ENCODE measurements around the gene RARG. TPM values are rescaled to one million over a fixed set of nuclear protein-coding genes. Genes with fewer than 3 reads are reported as not detected.

The RARG gene
- total RNA-seq, 1 experiment from 2014 or later: 11.8 TPM

DNA sequence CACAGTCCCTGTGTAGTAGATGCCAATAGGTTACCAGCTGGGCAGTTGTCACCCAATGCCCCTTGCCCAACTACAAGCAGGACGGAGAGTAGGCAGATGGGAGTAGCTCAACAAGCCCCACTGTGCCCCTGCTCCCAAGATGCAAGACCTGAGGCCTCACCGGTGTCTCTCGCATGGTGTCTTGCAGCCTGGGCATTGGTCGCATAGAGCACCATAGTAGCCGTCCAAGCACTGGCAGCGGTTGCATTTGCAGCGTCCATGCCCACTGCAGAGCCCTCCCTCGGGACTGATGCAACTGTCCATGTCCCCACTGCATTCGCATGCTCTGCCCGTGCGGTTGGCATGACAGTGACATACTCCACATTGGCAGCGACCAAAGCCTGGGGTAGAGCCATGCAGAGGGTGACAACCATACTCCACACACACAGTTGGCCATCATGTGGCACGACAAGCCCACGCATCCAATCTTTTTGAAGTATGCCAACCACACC is 39.4 kb downstream of the RARG start:
- no TSS peak for BruUV-seq (replicated peaks)
- Histone ChIP-seq H3K27me3 (replicated peaks; ENCODE audit: control insufficient read depth, insufficient read depth, low read length) (no peaks in the 10 kb centered on the region), H3K4me1 (no peaks in the 10 kb centered on the region), H3K9me3 (no peaks in the 10 kb centered on the region), H3K4me3 (ENCODE audit: low read depth, low read length) (no peak overlapping the region), H3K36me3 (ENCODE audit: control insufficient read depth, insufficient read depth, low read length) (peaks cover 1% of the 10 kb centered on the region)
- ChIA-PET CTCF (interaction anchor here (0.6 to 2.5 kb wide), 4 partner anchors 21 to 127 kb away, joined by 3 to 13 read pairs (median 4); no protein-coding TSS in a partner anchor), POLR2A (no interaction called here)
- intact Hi-C loops (cut with micrococcal nuclease; ENCODE audit: unreplicated experiment): no loop called here
- no peak for DNase-seq
- H3K27me3 Mint-ChIP-seq (ENCODE audit: insufficient read depth, unreplicated experiment): no peaks in the 10 kb centered on the region
- peaks cover 11% of the 10 kb centered on the region for H3K36me3 Mint-ChIP-seq (ENCODE audit: insufficient read depth, unreplicated experiment)
- H3K4me3 Mint-ChIP-seq (ENCODE audit: unreplicated experiment): no peak overlapping the region
- no peaks in the 10 kb centered on the region for H3K4me1 Mint-ChIP-seq (ENCODE audit: low read depth, unreplicated experiment)
- H3K9me3 Mint-ChIP-seq (ENCODE audit: unreplicated experiment): no peaks in the 10 kb centered on the region
- TF ChIP-seq, protein P1, sequence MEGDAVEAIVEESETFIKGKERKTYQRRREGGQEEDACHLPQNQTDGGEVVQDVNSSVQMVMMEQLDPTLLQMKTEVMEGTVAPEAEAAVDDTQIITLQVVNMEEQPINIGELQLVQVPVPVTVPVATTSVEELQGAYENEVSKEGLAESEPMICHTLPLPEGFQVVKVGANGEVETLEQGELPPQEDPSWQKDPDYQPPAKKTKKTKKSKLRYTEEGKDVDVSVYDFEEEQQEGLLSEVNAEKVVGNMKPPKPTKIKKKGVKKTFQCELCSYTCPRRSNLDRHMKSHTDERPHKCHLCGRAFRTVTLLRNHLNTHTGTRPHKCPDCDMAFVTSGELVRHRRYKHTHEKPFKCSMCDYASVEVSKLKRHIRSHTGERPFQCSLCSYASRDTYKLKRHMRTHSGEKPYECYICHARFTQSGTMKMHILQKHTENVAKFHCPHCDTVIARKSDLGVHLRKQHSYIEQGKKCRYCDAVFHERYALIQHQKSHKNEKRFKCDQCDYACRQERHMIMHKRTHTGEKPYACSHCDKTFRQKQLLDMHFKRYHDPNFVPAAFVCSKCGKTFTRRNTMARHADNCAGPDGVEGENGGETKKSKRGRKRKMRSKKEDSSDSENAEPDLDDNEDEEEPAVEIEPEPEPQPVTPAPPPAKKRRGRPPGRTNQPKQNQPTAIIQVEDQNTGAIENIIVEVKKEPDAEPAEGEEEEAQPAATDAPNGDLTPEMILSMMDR (IDR thresholded peaks at IDR 0.05; ENCODE audit: insufficient read depth in 1 of 2, low read depth in 1 of 2, low read length in 1 of 2, severe bottlenecking in 1 of 2, unreplicated experiment in 1 of 2): no peak
- H3K27ac Mint-ChIP-seq (ENCODE audit: unreplicated experiment): no peak overlapping the region

GRCh38 chr12:53191885-53192530 is 40.0 kb downstream of the RARG start:
- Histone ChIP-seq H3K4me1 (no peaks in the 10 kb centered on the region), H3K27me3 (replicated peaks; ENCODE audit: control insufficient read depth, insufficient read depth, low read length) (no peaks in the 10 kb centered on the region), H3K9me3 (no peaks in the 10 kb centered on the region), H3K36me3 (ENCODE audit: control insufficient read depth, insufficient read depth, low read length) (peaks cover 1% of the 10 kb centered on the region), H3K4me3 (ENCODE audit: low read depth, low read length) (no peak overlapping the region)
- TF ChIP-seq, protein P1 (IDR thresholded peaks at IDR 0.05; ENCODE audit: insufficient read depth in 1 of 2, low read depth in 1 of 2, low read length in 1 of 2, severe bottlenecking in 1 of 2, unreplicated experiment in 1 of 2): no peak
- no peak overlapping the region for H3K4me3 Mint-ChIP-seq (ENCODE audit: unreplicated experiment)
- H3K27ac Mint-ChIP-seq (ENCODE audit: unreplicated experiment): no peak overlapping the region
- ChIA-PET CTCF (interaction anchor here (0.6 to 2.5 kb wide), 3 partner anchors 22 to 126 kb away, joined by 3 to 13 read pairs (median 5); no protein-coding TSS in a partner anchor), POLR2A (no interaction called here)
- H3K36me3 Mint-ChIP-seq (ENCODE audit: insufficient read depth, unreplicated experiment): peaks cover 15% of the 10 kb centered on the region
- no peaks in the 10 kb centered on the region for H3K4me1 Mint-ChIP-seq (ENCODE audit: low read depth, unreplicated experiment)
- BruUV-seq (replicated peaks): no TSS peak
- H3K9me3 Mint-ChIP-seq (ENCODE audit: unreplicated experiment): no peaks in the 10 kb centered on the region
- H3K27me3 Mint-ChIP-seq (ENCODE audit: insufficient read depth, unreplicated experiment): no peaks in the 10 kb centered on the region
- no peak for DNase-seq
- intact Hi-C loops (cut with micrococcal nuclease; ENCODE audit: unreplicated experiment): no loop called here

- Histone ChIP-seq H3K4me1 (no peaks in the 10 kb centered on the region), H3K9me3 (no peaks in the 10 kb centered on the region), H3K27me3 (replicated peaks; ENCODE audit: control insufficient read depth, insufficient read depth, low read length) (no peaks in the 10 kb centered on the region), H3K4me3 (ENCODE audit: low read depth, low read length) (no peak overlapping the region), H3K36me3 (ENCODE audit: control insufficient read depth, insufficient read depth, low read length) (peaks cover 2% of the 10 kb centered on the region)
- Mint-ChIP-seq H3K27ac (ENCODE audit: unreplicated experiment) (no peak overlapping the region), H3K4me1 (ENCODE audit: low read depth, unreplicated experiment) (no peaks in the 10 kb centered on the region), H3K4me3 (ENCODE audit: unreplicated experiment) (no peak overlapping the region), H3K27me3 (ENCODE audit: insufficient read depth, unreplicated experiment) (no peaks in the 10 kb centered on the region), H3K36me3 (ENCODE audit: insufficient read depth, unreplicated experiment) (peaks cover 22% of the 10 kb centered on the region), H3K9me3 (ENCODE audit: unreplicated experiment) (no peaks in the 10 kb centered on the region)
- TF ChIP-seq, protein P1 (IDR thresholded peaks at IDR 0.05; ENCODE audit: insufficient read depth in 1 of 2, low read depth in 1 of 2, low read length in 1 of 2, severe bottlenecking in 1 of 2, unreplicated experiment in 1 of 2): no peak
- intact Hi-C loops (cut with micrococcal nuclease; ENCODE audit: unreplicated experiment): no loop called here
- ChIA-PET POLR2A (no interaction called here), CTCF (interaction anchor here (0.7 to 2.5 kb wide), 3 partner anchors 22 to 125 kb away, joined by 3 to 13 read pairs (median 3); partner anchors contain the start of gene SOAT2)
- BruUV-seq (replicated peaks): no TSS peak
- no peak for DNase-seq
These were observed 40.7 kb downstream of the RARG start for GRCh38 chr12:53191096-53191884.
